ENCODE measurements around the gene RPS6KA2. TPM values are rescaled to one million over a fixed set of nuclear protein-coding genes. Genes with fewer than 3 reads are reported as not detected.

RPS6KA2 gene
- total RNA-seq, 1 experiment from 2014 or later, result 4.2 TPM

- Histone ChIP-seq H3K4me3 (no peak overlapping the region), H3K27me3 (no peaks in the 10 kb centered on the region), H3K36me3 (no peaks in the 10 kb centered on the region), H3K4me1 (no peaks in the 10 kb centered on the region), H3K9me3 (replicated peaks) (no peaks in the 10 kb centered on the region), H3K27ac (no peak overlapping the region)
- no peak for DNase-seq
Observed at GRCh38 chr6:166601956-166602355, 25.1 kb downstream of the RPS6KA2 start.

DNA sequence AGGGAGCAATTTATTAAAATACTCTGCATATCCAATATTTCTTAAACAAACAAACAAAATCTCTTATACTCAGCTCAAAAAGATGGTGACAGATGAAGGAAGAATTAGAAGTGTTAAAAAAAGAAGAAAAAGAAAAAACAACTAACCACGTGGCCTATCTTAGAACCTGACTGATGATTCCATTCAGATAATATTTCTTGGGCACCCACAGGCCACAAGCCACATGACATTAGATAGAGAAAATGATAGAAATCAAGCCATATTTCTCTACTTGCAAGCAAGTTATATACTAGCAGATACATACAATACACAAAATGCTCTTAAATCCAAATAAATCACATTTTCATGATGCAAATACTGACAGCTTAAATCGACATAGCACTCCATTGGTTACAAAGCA lies 26.1 kb downstream of the RPS6KA2 start:
- H3K36me3 ChIP-seq, result no peaks in the 10 kb centered on the region
- H3K27me3 ChIP-seq, result no peaks in the 10 kb centered on the region
- H3K9me3 ChIP-seq (replicated peaks), result no peaks in the 10 kb centered on the region
- no peak for DNase-seq
- H3K4me1 ChIP-seq, result no peaks in the 10 kb centered on the region
- H3K4me3 ChIP-seq, result no peak overlapping the region
- H3K27ac ChIP-seq, result no peak overlapping the region

DNA sequence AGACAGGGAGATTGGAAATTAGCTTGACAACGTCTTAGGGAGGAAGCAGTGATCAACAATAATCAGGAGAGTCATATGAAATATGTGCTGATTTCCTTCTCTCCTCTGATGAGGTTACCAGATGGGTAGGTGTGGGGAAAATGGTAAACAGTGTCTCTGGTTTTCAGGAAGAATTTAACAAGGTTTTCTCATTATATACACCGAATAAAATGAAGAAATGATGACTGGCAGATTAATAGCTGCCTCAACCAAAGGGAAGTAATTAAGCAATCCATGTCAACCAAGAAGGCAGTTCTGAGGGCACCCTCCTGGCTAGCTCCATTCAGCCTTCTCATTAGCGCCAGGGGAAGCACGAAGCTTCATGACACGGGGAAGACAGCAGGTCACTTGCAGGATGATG lies 27.8 kb downstream of the RPS6KA2 start:
- H3K4me1 ChIP-seq, result no peaks in the 10 kb centered on the region
- no peak for DNase-seq
- H3K36me3 ChIP-seq, result no peaks in the 10 kb centered on the region

GRCh38 chr6:166598441-166599138 lies 28.5 kb downstream of the RPS6KA2 start:
- Histone ChIP-seq H3K27ac (no peak overlapping the region), H3K4me3 (no peak overlapping the region), H3K9me3 (replicated peaks) (no peaks in the 10 kb centered on the region), H3K4me1 (no peaks in the 10 kb centered on the region), H3K27me3 (no peaks in the 10 kb centered on the region), H3K36me3 (no peaks in the 10 kb centered on the region)
- no peak for DNase-seq

More for the DNA sequence above, 27.8 kb downstream of the RPS6KA2 start:
- Histone ChIP-seq H3K27me3 (no peaks in the 10 kb centered on the region), H3K27ac (no peak overlapping the region), H3K4me3 (no peak overlapping the region), H3K9me3 (replicated peaks) (no peaks in the 10 kb centered on the region)

DNA sequence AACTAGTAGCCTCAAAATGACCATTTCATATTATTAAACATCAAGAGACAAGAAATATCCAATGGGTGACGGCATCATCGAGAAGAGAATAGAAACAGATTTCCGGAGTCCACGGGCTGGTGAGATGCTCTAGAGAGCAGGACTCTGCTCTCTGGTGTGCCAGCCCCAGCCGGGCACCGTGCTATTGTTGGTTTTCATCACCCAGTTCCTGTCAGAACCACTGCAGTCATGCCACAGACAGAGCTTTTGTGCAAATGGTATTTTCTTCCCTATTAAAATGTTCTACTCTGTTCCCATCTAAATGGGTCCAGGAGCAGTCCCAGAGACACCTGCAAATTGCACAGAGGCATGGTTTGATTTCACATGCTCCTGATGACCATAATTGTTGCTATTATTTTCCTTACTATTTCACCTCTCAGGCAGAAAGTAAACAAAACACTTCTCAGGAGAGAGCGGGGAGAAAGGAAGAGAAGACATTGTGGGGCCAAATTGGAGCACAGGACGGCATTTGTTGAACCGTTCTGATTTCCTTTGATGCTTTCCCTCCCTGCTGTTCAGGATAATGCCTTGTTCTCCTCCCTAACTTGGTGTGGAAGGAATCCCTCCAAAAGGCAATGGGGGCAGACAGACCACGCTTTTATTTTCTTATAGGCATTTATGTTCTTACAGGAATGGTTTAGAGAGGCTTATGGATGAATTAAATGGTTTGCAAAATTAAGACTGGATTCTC lies 29.2 kb downstream of the RPS6KA2 start:
- H3K27me3 ChIP-seq, result no peaks in the 10 kb centered on the region

DNA sequence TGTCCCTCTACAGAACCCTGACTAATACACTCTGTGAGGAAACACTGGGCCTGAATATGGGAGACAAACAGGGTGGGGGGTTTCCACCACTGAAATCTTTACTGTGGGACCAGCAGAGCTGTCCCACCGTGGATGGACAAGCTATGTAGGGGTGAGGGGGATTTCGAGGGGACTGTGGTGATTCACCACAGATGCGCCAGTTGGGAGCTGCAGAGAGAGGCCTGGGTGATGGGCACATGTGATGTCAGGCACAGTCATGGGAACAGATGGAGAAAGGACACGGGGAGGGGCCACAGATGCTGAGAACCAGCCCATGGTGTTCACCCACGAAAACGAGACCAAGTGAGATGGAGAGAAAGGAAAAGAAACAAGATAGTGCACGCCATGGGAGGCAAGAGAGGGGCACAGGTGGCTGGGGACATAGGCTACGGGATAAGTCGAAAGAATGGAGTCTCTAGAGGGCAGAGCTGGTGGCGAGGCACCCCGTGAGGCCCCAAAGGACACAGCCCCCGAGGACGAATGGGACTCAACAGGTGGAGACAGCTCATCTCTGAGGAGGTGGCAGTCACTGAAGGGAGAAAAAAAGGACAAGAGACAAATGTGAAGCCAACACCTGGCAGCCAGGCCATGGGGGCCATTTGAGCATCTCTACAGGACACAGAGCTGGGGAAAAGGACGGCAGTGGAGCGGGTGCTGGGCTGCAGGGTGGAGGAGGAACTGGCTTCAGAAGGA lies 30.1 kb downstream of the RPS6KA2 start:
- Histone ChIP-seq H3K27me3 (no peaks in the 10 kb centered on the region), H3K27ac (no peak overlapping the region), H3K4me1 (no peaks in the 10 kb centered on the region), H3K36me3 (no peaks in the 10 kb centered on the region), H3K9me3 (replicated peaks) (no peaks in the 10 kb centered on the region), H3K4me3 (no peak overlapping the region)
- no peak for DNase-seq

More for the DNA sequence above, 29.2 kb downstream of the RPS6KA2 start:
- Histone ChIP-seq H3K36me3 (no peaks in the 10 kb centered on the region), H3K27ac (no peak overlapping the region), H3K4me1 (no peaks in the 10 kb centered on the region), H3K9me3 (replicated peaks) (no peaks in the 10 kb centered on the region), H3K4me3 (no peak overlapping the region)
- DNase-seq, result no peak

DNA sequence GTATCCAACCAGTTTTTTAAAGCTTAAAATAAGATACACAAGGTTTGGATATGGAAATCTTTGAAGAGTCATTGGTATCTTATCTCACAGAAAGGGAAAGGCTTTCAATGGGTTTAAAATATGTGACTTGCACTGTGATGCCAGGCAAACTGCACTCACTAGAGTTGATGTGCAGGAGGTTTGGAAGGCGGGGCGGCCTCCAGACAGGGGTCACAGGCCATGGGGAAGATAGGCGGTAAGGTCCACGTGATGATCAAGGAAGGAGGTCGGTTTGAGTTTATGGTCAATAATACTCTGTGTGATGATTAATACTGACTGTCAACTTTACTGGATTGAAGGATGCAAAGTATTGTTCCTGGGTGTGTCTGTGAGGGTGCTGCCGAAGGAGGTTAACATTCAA lies 31.1 kb downstream of the RPS6KA2 start:
- DNase-seq, result no peak
- H3K27ac ChIP-seq, result no peak overlapping the region
- H3K27me3 ChIP-seq, result no peaks in the 10 kb centered on the region
- no peaks in the 10 kb centered on the region for H3K4me1 ChIP-seq
- no peaks in the 10 kb centered on the region for H3K9me3 ChIP-seq (replicated peaks)
- H3K36me3 ChIP-seq, result no peaks in the 10 kb centered on the region
- H3K4me3 ChIP-seq, result no peak overlapping the region

- H3K4me3 ChIP-seq, result no peak overlapping the region
- no peaks in the 10 kb centered on the region for H3K36me3 ChIP-seq
- no peaks in the 10 kb centered on the region; the same call in 1 of the 2 replicates for H3K4me1 ChIP-seq
- DNase-seq, result no peak
- H3K9me3 ChIP-seq (replicated peaks), result no peaks in the 10 kb centered on the region
- no peak overlapping the region for H3K27ac ChIP-seq
- H3K27me3 ChIP-seq, result no peaks in the 10 kb centered on the region
Observed at GRCh38 chr6:166595061-166595780, 31.8 kb downstream of the RPS6KA2 start.

GRCh38 chr6:166592821-166593220 lies 34.2 kb downstream of the RPS6KA2 start:
- no peaks in the 10 kb centered on the region for H3K36me3 ChIP-seq
- no peak overlapping the region for H3K27ac ChIP-seq
- DNase-seq, result no peak
- H3K27me3 ChIP-seq, result no peaks in the 10 kb centered on the region
- no peak overlapping the region for H3K4me3 ChIP-seq
- no peaks in the 10 kb centered on the region for H3K9me3 ChIP-seq (replicated peaks)
- peaks cover 15% of the 10 kb centered on the region for H3K4me1 ChIP-seq

- no peaks in the 10 kb centered on the region for H3K36me3 ChIP-seq
- H3K4me3 ChIP-seq, result no peak overlapping the region
- no peak for DNase-seq
- H3K9me3 ChIP-seq (replicated peaks), result no peaks in the 10 kb centered on the region
- H3K27ac ChIP-seq, result no peak overlapping the region
- peaks cover 15% of the 10 kb centered on the region for H3K4me1 ChIP-seq
- no peaks in the 10 kb centered on the region for H3K27me3 ChIP-seq
Observed at GRCh38 chr6:166591961-166592520, 35.0 kb downstream of the RPS6KA2 start.

- H3K27me3 ChIP-seq, result no peaks in the 10 kb centered on the region
- H3K36me3 ChIP-seq, result no peaks in the 10 kb centered on the region
- DNase-seq, result no peak
- H3K27ac ChIP-seq, result no peak overlapping the region
- no peak overlapping the region for H3K4me3 ChIP-seq
- no peaks in the 10 kb centered on the region for H3K9me3 ChIP-seq (replicated peaks)
- peaks cover 15% of the 10 kb centered on the region for H3K4me1 ChIP-seq
Observed at GRCh38 chr6:166591026-166591425, 36.0 kb downstream of the RPS6KA2 start.

DNA sequence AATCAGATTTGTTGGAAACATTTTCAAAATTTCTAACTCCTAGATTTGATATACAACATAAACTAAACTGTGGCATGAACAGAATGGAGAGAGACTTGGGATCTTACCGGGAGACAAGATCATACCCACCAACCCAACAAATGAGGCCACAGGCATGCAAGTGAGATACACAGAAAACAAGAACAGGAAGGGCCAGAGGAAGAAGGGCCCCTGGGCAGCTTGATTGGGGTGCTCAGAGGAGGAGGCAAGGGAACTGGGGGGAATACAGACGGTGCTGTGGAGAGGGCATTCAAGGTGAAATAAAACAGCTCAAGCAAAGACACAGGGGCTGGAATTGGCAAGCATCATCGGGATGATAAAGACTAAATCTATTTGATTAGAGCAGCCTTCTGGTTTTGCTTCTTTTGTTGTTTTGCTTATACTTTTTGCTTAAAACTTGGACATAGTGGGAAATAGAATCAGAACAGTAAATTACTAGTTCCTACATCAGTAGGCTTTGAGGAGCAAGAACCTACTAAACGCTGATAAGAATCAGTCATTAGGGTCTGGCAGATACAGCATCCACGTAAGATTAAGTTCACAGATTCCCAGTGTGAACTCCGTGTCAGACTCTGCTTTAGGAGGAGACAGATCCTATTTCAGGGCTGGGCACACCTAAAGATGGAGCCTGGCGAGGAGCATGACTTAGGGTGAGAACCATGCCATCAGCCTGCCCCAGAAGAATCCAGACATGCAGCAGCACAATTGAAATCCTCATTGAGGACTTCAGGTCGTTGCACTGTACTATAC lies 37.1 kb downstream of the RPS6KA2 start:
- Histone ChIP-seq H3K4me1 (peaks cover 15% of the 10 kb centered on the region), H3K27me3 (no peaks in the 10 kb centered on the region), H3K27ac (peak overlapping the region; percentile 57), H3K36me3 (no peaks in the 10 kb centered on the region), H3K4me3 (no peak overlapping the region), H3K9me3 (replicated peaks) (no peaks in the 10 kb centered on the region)
- DNase-seq, result no peak

GRCh38 chr6:166589337-166589731 lies 37.7 kb downstream of the RPS6KA2 start:
- Histone ChIP-seq H3K27me3 (no peaks in the 10 kb centered on the region), H3K4me3 (peak overlapping the region; percentile 2; the same call in 1 of the 2 replicates), H3K27ac (peak overlapping the region; percentile 57), H3K4me1 (peaks cover 15% of the 10 kb centered on the region), H3K9me3 (replicated peaks) (no peaks in the 10 kb centered on the region), H3K36me3 (no peaks in the 10 kb centered on the region)
- DNase-seq, result peak in 1 of 2 experiments; percentile 42
